ENCODE results near the gene BRMS1L. TPM values are rescaled to one million over a fixed set of nuclear protein-coding genes. Genes with fewer than 3 reads are reported as not detected.

Gene BRMS1L
- total RNA-seq, 1 experiment from 2014 or later = 8.0 TPM

DNA sequence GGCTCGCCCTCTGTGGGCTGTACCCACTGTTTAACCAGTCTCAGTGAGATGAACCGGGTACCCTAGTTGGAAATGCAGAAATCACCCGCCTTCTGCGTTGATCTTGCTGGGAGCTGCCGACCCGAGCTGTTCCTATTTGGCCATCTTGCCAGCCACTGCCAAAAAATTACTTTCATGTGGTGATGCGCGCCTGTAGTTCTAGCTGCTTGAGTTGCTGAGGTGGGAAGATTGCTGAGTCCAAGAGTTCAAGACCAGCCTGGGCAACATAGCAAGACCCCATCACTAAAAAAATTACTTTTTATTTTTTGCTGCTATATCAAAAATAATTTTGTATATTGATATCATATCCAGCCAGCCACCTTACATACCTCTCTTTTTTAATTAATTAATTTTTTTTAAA lies 18.4 kb downstream of the BRMS1L start:
- no peaks in the 10 kb centered on the region for H3K79me2 ChIP-seq (ENCODE audit: low read depth)
- no peak overlapping the region for H2AFZ ChIP-seq
- H3K9me2 ChIP-seq (ENCODE audit: insufficient read depth) = no peaks in the 10 kb centered on the region
- H3K4me1 ChIP-seq (replicated peaks; ENCODE audit: insufficient read depth) = no peaks in the 10 kb centered on the region
- H3K4me2 ChIP-seq = no peak overlapping the region
- ChIA-PET CTCF (no interaction called here), POLR2A (ENCODE audit: unreplicated experiment) (no interaction called here)
- H4K20me1 ChIP-seq (ENCODE audit: insufficient read depth) = no peaks in the 10 kb centered on the region
- H3K4me3 ChIP-seq = no peak overlapping the region
- no peaks in the 10 kb centered on the region for H3K9me3 ChIP-seq (ENCODE audit: insufficient read depth, low read depth)
- H3F3A ChIP-seq (ENCODE audit: insufficient read depth, low read depth) = no peaks in the 10 kb centered on the region
- intact Hi-C loops (cut with micrococcal nuclease; ENCODE audit: unreplicated experiment) = no loop called here
- no peak for DNase-seq
- TF ChIP-seq EZH2 (IDR thresholded peaks at IDR 0.05; ENCODE audit: low read depth) = no peak
- no peak for TF ChIP-seq CTCF (conservative IDR thresholded peaks at IDR 0.05)
- no peaks in the 10 kb centered on the region for H3K36me3 ChIP-seq (ENCODE audit: low read depth)
- H3K27me3 ChIP-seq (ENCODE audit: insufficient read depth, low read depth) = no peaks in the 10 kb centered on the region
- BruUV-seq (replicated peaks) = no TSS peak
- no peak overlapping the region for H3K27ac ChIP-seq

- H3K27ac ChIP-seq = no peak overlapping the region
- ChIA-PET CTCF (no interaction called here), POLR2A (ENCODE audit: unreplicated experiment) (no interaction called here)
- no peaks in the 10 kb centered on the region for H4K20me1 ChIP-seq (ENCODE audit: insufficient read depth)
- H3K4me2 ChIP-seq = no peak overlapping the region
- no peaks in the 10 kb centered on the region for H3F3A ChIP-seq (ENCODE audit: insufficient read depth, low read depth)
- H3K9me3 ChIP-seq (ENCODE audit: insufficient read depth, low read depth) = no peaks in the 10 kb centered on the region
- BruUV-seq (replicated peaks) = no TSS peak
- H3K4me1 ChIP-seq (replicated peaks; ENCODE audit: insufficient read depth) = no peaks in the 10 kb centered on the region
- H3K9me2 ChIP-seq (ENCODE audit: insufficient read depth) = no peaks in the 10 kb centered on the region
- no peak for DNase-seq
- intact Hi-C loops (cut with micrococcal nuclease; ENCODE audit: unreplicated experiment) = no loop called here
- no peak overlapping the region for H3K4me3 ChIP-seq
- no peak overlapping the region for H2AFZ ChIP-seq
- H3K36me3 ChIP-seq (ENCODE audit: low read depth) = no peaks in the 10 kb centered on the region
- no peaks in the 10 kb centered on the region for H3K27me3 ChIP-seq (ENCODE audit: insufficient read depth, low read depth)
- H3K79me2 ChIP-seq (ENCODE audit: low read depth) = no peaks in the 10 kb centered on the region
- TF ChIP-seq CTCF (conservative IDR thresholded peaks at IDR 0.05) (no peak), EZH2 (IDR thresholded peaks at IDR 0.05; ENCODE audit: low read depth) (no peak)
These were observed 21.5 kb downstream of the BRMS1L start for GRCh38 chr14:35847636-35848035.

GRCh38 chr14:35849122-35849521 lies 23.0 kb downstream of the BRMS1L start:
- Histone ChIP-seq H3K4me3 (no peak overlapping the region), H3F3A (ENCODE audit: insufficient read depth, low read depth) (no peaks in the 10 kb centered on the region), H3K36me3 (ENCODE audit: low read depth) (no peaks in the 10 kb centered on the region), H3K9me3 (ENCODE audit: insufficient read depth, low read depth) (no peaks in the 10 kb centered on the region), H3K9me2 (ENCODE audit: insufficient read depth) (no peaks in the 10 kb centered on the region), H3K79me2 (ENCODE audit: low read depth) (no peaks in the 10 kb centered on the region), H3K27me3 (ENCODE audit: insufficient read depth, low read depth) (no peaks in the 10 kb centered on the region), H3K27ac (no peak overlapping the region), H3K4me1 (replicated peaks; ENCODE audit: insufficient read depth) (no peaks in the 10 kb centered on the region), H4K20me1 (ENCODE audit: insufficient read depth) (no peaks in the 10 kb centered on the region), H2AFZ (no peak overlapping the region), H3K4me2 (no peak overlapping the region)
- ChIA-PET POLR2A (ENCODE audit: unreplicated experiment) (interaction anchor here (0.6 kb wide), 1 partner anchor 14 kb away, joined by 3 read pairs; no protein-coding TSS in a partner anchor), CTCF (no interaction called here)
- intact Hi-C loops (cut with micrococcal nuclease; ENCODE audit: unreplicated experiment) = no loop called here
- DNase-seq = no peak
- no TSS peak for BruUV-seq (replicated peaks)
- TF ChIP-seq CTCF (conservative IDR thresholded peaks at IDR 0.05) (no peak), EZH2 (IDR thresholded peaks at IDR 0.05; ENCODE audit: low read depth) (no peak)

Measured in PC-9 (cell line).